Keratinocyte (primary cell): ENCODE results near the gene GLDN.

ENCODE experiments used
- CTCF ChIP-seq, 3 experiments: IDR thresholded peaks in 1 of 3; conservative IDR thresholded peaks in 1 of 3; optimal IDR thresholded peaks in 1 of 3; 2 replicates in 2 of 3; 3 replicates in 1 of 3; pipeline versions ENCODE3 to v1.5.1; 2011; ENCODE audit warnings: low read length in 3 of 3, mild to moderate bottlenecking in 3 of 3, moderate library complexity in 2 of 3, control low read depth in 1 of 3, inconsistent platforms in 1 of 3; ENCODE audit not compliant: insufficient read depth in 2 of 3; ENCODE audit errors: extremely low read depth in 1 of 3
- EZH2 ChIP-seq: IDR thresholded peaks from one replicate; pipeline ENCODE4 v1.6.1; 2012; ENCODE audit warnings: inconsistent platforms, mild to moderate bottlenecking, low read length, moderate library complexity

DNA sequence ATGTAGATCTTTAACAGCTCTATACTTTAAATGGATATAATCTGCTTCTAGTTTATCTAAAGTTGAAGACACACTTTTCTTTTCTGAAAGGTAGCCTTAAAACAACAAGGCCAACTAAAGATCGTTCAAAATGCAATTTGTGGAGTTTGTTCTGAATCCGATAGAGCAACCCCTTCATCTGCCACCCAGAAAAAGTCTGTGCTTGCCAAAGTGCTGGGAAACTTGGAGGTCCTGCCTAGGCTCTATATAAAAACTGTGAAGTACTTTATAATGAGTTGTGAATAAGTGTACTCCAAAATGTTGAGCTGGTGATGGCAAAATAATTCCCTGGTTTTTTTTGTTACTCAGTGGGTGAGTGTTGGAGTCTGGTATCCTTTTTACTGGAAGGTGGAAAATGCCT lies 12.5 kb downstream of the GLDN start:
- no peak for TF ChIP-seq CTCF (optimal IDR thresholded peaks at IDR 0.05 in 1 of 3, IDR thresholded peaks at IDR 0.05 in 1 of 3, conservative IDR thresholded peaks at IDR 0.05 in 1 of 3; ENCODE audit: extremely low read depth in 1 of 3, insufficient read depth in 2 of 3, low read length in 3 of 3)
- TF ChIP-seq EZH2: no peak
